Heart right ventricle (tissue), 16 donors: ENCODE measurements around the gene PLA2G2E. TPM values are rescaled to one million over a fixed set of nuclear protein-coding genes. Genes with fewer than 3 reads are reported as not detected.

Source experiments
- ATAC-seq, 8 donors: fragments of 200-7000 bp; cut with Tn5 transposase; one replicate each; pipeline ENCODE4 v1.9.1; 2020; ENCODE audit warnings: mild to moderate bottlenecking in 8 of 8, moderate library complexity in 8 of 8, moderate number of reproducible peaks in 1 of 8
- DNase-seq, 2 donors: peaks; one replicate each; pipeline ENCODE4 v3.0.0-alpha.2; 2020
- H3K27ac ChIP-seq, 10 donors: fragments of 200-600 bp; sonication (generic) in 2 of 10; one replicate each; pipeline versions ENCODE4 v1.5.0 to v1.8.0; 2020 to 2022; ENCODE audit warnings: mild to moderate bottlenecking in 3 of 10
- H3K27me3 ChIP-seq, 7 donors: fragments of 200-600 bp; one replicate each; pipeline ENCODE4 v1.8.0; 2021 to 2022; ENCODE audit warnings: mild to moderate bottlenecking in 2 of 7
- H3K36me3 ChIP-seq, 9 donors: fragments of 200-600 bp; sonication (generic) in 1 of 9; one replicate each; pipeline versions ENCODE4 v1.5.0 to v1.8.0; 2020 to 2022; ENCODE audit warnings: mild to moderate bottlenecking in 2 of 9
- H3K4me1 ChIP-seq, 9 donors: fragments of 200-600 bp; sonication (generic) in 1 of 9; one replicate each; pipeline versions ENCODE4 v1.5.0 to v1.8.0; 2020 to 2022; ENCODE audit warnings: mild to moderate bottlenecking in 4 of 9
- H3K4me3 ChIP-seq, 10 donors: fragments of 200-600 bp; sonication (generic) in 2 of 10; one replicate each; pipeline versions ENCODE4 v1.5.0 to v1.8.0; 2020 to 2022; ENCODE audit warnings: mild to moderate bottlenecking in 7 of 10, moderate library complexity in 2 of 10
- H3K9me3 ChIP-seq, 11 donors: fragments of 200-600 bp in 10 of 11; sonication (generic) in 2 of 11; one replicate each; pipeline versions ENCODE4 v1.5.0 to v1.8.0; 2013 to 2022; ENCODE audit warnings: mild to moderate bottlenecking in 2 of 11, control low read depth in 1 of 11, moderate library complexity in 1 of 11
- WGBS, 2 donors: extraction: QIAGEN DNeasy Blood & Tissue Kit; methylation state at CpG; one replicate each; pipeline ENCODE4 v1.1.7; 2013; ENCODE audit warnings: inconsistent platforms in 1 of 2; 5-methylcytosine and 5-hydroxymethylcytosine counted together
- intact Hi-C, 10 donors: fragments of 100-400 bp; cut with DNase I; formaldehyde crosslinking; loops; one replicate each; pipeline versions ENCODE4 v1.11.1 to v1.14.2; 2022
- polyA plus RNA-seq, 2 donors: library from polyadenylated mRNA; stranded (reverse); fragments of 200-250 nt; gene quantifications; one replicate each; pipeline ENCODE4 v1.2.3, GENCODE V29; 2013
- total RNA-seq, 10 donors: library from RNA; stranded (reverse); fragmentation: NEBNext Ultra II Directional in 3 of 10; extraction: Animal tissue kit (Norgen Biotek cat#: 25700) in 3 of 10; gene quantifications; one replicate each; pipeline versions ENCODE4 v1.2.1 to v1.2.4, GENCODE V29; 2021 to 2023
- TF ChIP-seq, protein P1 (sequence below), 9 donors: fragments of 200-600 bp; sonication (generic) in 2 of 9; IDR thresholded peaks; one replicate each; pipeline versions ENCODE4 v1.5.0 to v1.8.0; 2021 to 2022; ENCODE audit warnings: antibody characterized with exemption in 9 of 9, mild to moderate bottlenecking in 5 of 9, moderate library complexity in 1 of 9
- donor health status: Arrhythmogenic right ventricular cardiomyopathy.
- donor health status: ischemic (EF 13 %, LVEDD 7.1; RV severe dilation, severe dysfunction).
- donor health status: healthy with polysubstance abuse.
- donor health status: DM: no; HTN: yes; CAD: no.
- donor health status: DM: no; HTN: no; CAD: no.
- donor health status: ischemic (EF 25% LVEDD 6.9; RV normal size, moderate dysfunction).
- donor health status: ischemic (EF 25% LVEDD 5.7; RV mildly dilated, moderate dysfunction).
- donor health status: healthy.
- donor health status: DM: yes; HTN: yes; CAD: no.
- donor health status: Ischemic cardiomyopathy.
- donor health status: ischemic (EF 35%, LVEDD 5.7; RV mildly dilated, moderate dysfunction).
- donor health status: nonischemic (EF 11% LVEDD 7.7; RV severe dilation, severe dysfunction).
- donor health status: DM: yes; HTN: yes; CAD: no.
- donor health status: PGD.
- donor health status: ischemic (EF 29% LVEDD 5.4; RV normal size, mild dysfunction).
- donor health status: nonischemic (EF 23%, LVEDD 6.1; RV moderate dilation, normal function).

Gene PLA2G2E
- total and polyA plus RNA-seq, 12 donors, result not detected

DNA sequence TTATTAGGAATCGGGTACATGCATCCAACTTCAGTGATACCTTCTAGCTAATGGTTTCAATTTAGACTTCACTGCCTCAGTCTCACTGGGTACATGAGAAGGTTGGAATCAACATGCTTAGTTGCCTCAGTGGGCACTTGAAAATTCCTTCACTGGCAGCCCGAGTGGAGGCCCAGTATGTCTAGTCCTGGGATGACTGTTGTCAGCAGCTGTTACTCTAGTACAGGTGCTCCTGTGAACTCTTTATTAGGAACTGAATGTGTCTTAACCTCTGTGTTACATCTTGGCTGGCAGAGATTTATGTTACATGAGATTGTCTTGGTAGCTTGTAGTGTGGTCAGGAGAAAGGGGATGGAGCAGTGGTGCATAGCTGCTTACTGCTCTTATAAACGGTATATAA lies 13.4 kb downstream of the PLA2G2E start:
- DNase-seq, result no peak
- no peaks in the 10 kb centered on the region for H3K4me1 ChIP-seq
- no peaks in the 10 kb centered on the region for H3K27me3 ChIP-seq
- TF ChIP-seq, protein P1, sequence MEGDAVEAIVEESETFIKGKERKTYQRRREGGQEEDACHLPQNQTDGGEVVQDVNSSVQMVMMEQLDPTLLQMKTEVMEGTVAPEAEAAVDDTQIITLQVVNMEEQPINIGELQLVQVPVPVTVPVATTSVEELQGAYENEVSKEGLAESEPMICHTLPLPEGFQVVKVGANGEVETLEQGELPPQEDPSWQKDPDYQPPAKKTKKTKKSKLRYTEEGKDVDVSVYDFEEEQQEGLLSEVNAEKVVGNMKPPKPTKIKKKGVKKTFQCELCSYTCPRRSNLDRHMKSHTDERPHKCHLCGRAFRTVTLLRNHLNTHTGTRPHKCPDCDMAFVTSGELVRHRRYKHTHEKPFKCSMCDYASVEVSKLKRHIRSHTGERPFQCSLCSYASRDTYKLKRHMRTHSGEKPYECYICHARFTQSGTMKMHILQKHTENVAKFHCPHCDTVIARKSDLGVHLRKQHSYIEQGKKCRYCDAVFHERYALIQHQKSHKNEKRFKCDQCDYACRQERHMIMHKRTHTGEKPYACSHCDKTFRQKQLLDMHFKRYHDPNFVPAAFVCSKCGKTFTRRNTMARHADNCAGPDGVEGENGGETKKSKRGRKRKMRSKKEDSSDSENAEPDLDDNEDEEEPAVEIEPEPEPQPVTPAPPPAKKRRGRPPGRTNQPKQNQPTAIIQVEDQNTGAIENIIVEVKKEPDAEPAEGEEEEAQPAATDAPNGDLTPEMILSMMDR (IDR thresholded peaks at IDR 0.05), result no peak
- peaks cover 0 to 99% (median 22%) of the 10 kb centered on the region in 9 donors for H3K36me3 ChIP-seq
- WGBS, 2 donors, result 86 to 93% methylated on average over 3 of the region's 3 CpGs
- no peak overlapping the region for H3K27ac ChIP-seq
- no peak for ATAC-seq
- H3K4me3 ChIP-seq, result no peak overlapping the region
- no peaks in the 10 kb centered on the region for H3K9me3 ChIP-seq
- intact Hi-C loops, result loop anchor here in 1 of 10 donors (5.0 kb wide), 1 partner anchor 47 kb away; no protein-coding TSS in a partner anchor

DNA sequence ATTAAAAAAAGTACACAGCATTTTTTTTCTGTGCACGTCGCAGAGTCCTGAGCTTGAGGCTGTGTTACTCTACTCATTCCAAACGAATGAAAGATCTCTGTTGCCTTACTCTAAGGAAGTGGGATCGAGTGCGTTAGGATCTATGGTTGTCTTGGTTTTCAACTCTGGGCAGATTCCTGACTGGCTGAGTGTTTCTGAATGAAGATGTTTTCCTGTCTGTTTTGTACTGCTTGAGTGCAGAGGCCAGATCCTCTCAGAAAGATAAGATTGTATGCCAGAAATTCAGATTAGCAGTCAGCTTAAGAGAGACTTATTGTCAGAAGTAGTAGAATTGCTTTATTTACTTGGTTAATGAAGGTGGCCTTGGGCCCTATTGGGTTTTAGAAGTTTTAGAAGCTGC lies 14.0 kb downstream of the PLA2G2E start:
- 90 to 92% methylated on average over 5 of the region's 5 CpGs for WGBS, 2 donors
- no peak overlapping the region for H3K27ac ChIP-seq
- no peaks in the 10 kb centered on the region for H3K27me3 ChIP-seq
- ATAC-seq (no peak), DNase-seq (no peak)
- no peaks in the 10 kb centered on the region for H3K9me3 ChIP-seq
- TF ChIP-seq, protein P1 (IDR thresholded peaks at IDR 0.05), result no peak
- H3K36me3 ChIP-seq, result peaks cover 0 to 100% (median 25%) of the 10 kb centered on the region in 9 donors
- H3K4me3 ChIP-seq, result no peak overlapping the region
- intact Hi-C loops, result loop anchor here in 1 of 10 donors (5.0 kb wide), 1 partner anchor 48 kb away; no protein-coding TSS in a partner anchor
- H3K4me1 ChIP-seq, result no peaks in the 10 kb centered on the region

DNA sequence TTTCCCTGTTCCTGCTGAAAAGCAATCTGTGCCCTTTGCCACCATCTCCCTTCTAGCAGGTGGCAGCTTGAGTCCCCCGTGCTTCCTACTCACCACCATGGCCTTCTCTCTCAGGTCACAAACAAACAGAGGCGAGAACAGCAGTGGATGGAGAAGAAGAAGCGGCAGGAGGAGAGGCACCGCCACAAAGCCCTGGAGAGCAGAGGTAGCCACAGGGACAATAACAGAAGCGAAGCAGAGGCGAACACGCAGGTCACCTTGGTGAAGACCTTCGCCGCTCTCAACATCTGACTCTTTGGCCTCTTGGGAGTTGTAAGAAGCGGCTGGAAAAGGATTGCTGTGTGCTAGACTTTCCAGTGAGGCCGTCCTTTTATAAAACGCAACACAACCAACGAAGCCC lies 16.0 kb downstream of the PLA2G2E start:
- intact Hi-C loops, result loop anchor here in 1 of 10 donors (5.0 kb wide), 1 partner anchor 50 kb away; no protein-coding TSS in a partner anchor
- Histone ChIP-seq H3K9me3 (no peaks in the 10 kb centered on the region), H3K4me3 (no peak overlapping the region), H3K27ac (no peak overlapping the region), H3K27me3 (no peaks in the 10 kb centered on the region), H3K4me1 (no peaks in the 10 kb centered on the region), H3K36me3 (peaks cover 0 to 100% (median 22%) of the 10 kb centered on the region in 9 donors)
- WGBS, 2 donors, result 93 to 97% methylated on average over 13 of the region's 13 CpGs
- DNase-seq, result no peak
- TF ChIP-seq, protein P1 (IDR thresholded peaks at IDR 0.05), result no peak
- no peak for ATAC-seq

DNA sequence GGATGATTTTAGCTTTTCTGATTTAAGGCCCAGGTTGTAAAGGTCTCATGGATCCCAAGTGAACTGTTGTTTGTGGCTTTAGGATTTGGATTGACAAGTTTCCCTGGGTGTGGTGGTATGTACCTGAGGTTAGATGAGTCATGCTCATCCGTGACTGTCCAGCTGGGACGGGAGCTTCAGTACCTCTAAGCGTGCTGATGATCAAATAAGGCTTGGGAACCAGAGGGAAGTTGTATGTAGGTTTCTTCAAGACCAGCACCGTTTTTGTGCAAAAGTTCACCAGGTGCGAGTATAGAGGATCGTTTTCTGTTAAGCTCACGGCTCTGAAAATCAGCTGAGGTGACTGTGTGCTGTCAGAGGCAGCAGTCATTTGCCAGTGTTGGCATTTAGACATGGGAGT lies 19.8 kb downstream of the PLA2G2E start:
- WGBS, 2 donors, result 97% methylated on average over 7 of the region's 7 CpGs

More for the DNA sequence above, 19.8 kb downstream of the PLA2G2E start:
- ATAC-seq (no peak), DNase-seq (no peak)
- TF ChIP-seq, protein P1 (IDR thresholded peaks at IDR 0.05), result no peak
- Histone ChIP-seq H3K36me3 (peaks cover 0 to 100% (median 24%) of the 10 kb centered on the region in 9 donors), H3K9me3 (no peaks in the 10 kb centered on the region), H3K4me1 (no peaks in the 10 kb centered on the region), H3K27ac (no peak overlapping the region), H3K4me3 (no peak overlapping the region), H3K27me3 (no peaks in the 10 kb centered on the region)
- intact Hi-C loops, result no loop called here
